ENCODE measurements around the gene MYH7. TPM values are rescaled to one million over a fixed set of nuclear protein-coding genes. Genes with fewer than 3 reads are reported as not detected.

The MYH7 gene
- total and polyA plus RNA-seq, 2 of the 4 experiments (the other 2 are of a cell fraction): not detected

- H2AK9ac ChIP-seq (replicated peaks; ENCODE audit: low read depth, low read length, poor library complexity): no peak overlapping the region
- H4K8ac ChIP-seq (ENCODE audit: low read depth in 2 of 2, low read length in 2 of 2): no peak overlapping the region
- no peak overlapping the region for H3K4me3 ChIP-seq (ENCODE audit: insufficient read depth, low read depth, low read length)
- DNase-seq (no peak), ATAC-seq (ENCODE audit: low read depth) (no peak)
- ChIA-PET POLR2A (ENCODE audit: unreplicated experiment) (no interaction called here), CTCF (interaction anchor here (0.7 kb wide), 1 partner anchor 10 kb away, joined by 3 read pairs; no protein-coding TSS in a partner anchor)
- H2BK15ac ChIP-seq (ENCODE audit: low read depth, low read length): no peak overlapping the region
- in situ Hi-C loops (cut with MboI; ENCODE audit: low sequenced_read_pairs) (no loop called here), intact Hi-C loops (cut with micrococcal nuclease) (no loop called here), dilution Hi-C loops (cut with HindIII; ENCODE audit: low sequenced_read_pairs, unreplicated experiment) (no loop called here)
- TF ChIP-seq RFX5 (IDR thresholded peaks at IDR 0.05; ENCODE audit: low read depth, low read length) (no peak), SMC3 (IDR thresholded peaks at IDR 0.05; ENCODE audit: low read depth, low read length) (no peak), MXI1 (IDR thresholded peaks at IDR 0.05; ENCODE audit: borderline replicate concordance, low read depth, low read length) (no peak), RAD21 (IDR thresholded peaks at IDR 0.05; ENCODE audit: low read length) (no peak), MAZ (IDR thresholded peaks at IDR 0.05; ENCODE audit: borderline replicate concordance, low read depth, low read length) (no peak), CTCF (conservative IDR thresholded peaks at IDR 0.05; ENCODE audit: low read depth, low read length) (no peak), CEBPB (IDR thresholded peaks at IDR 0.05; ENCODE audit: low read depth, low read length) (no peak), MAFK (IDR thresholded peaks at IDR 0.05; ENCODE audit: low read depth, low read length) (no peak), ELK1 (IDR thresholded peaks at IDR 0.05; ENCODE audit: borderline replicate concordance, low read depth, low read length) (no peak), POLR2A (IDR thresholded peaks at IDR 0.05; ENCODE audit: low read depth, low read length) (no peak)
- H3K9me3 ChIP-seq (ENCODE audit: control insufficient read depth, insufficient read depth, low read length): no peaks in the 10 kb centered on the region
- H2AFZ ChIP-seq (replicated peaks; ENCODE audit: low read length, poor library complexity): no peak overlapping the region
- H2AK5ac ChIP-seq (ENCODE audit: low read depth, low read length): no peak overlapping the region
- H3K56ac ChIP-seq (ENCODE audit: extremely low read depth, insufficient read depth, low read length): no peak overlapping the region
- no peaks in the 10 kb centered on the region; the same call in 1 of the 2 replicates for H3K9me1 ChIP-seq (ENCODE audit: insufficient read depth, low read length)
- no peak overlapping the region for H2BK20ac ChIP-seq (ENCODE audit: low read depth, low read length)
- no peaks in the 10 kb centered on the region for H3K36me3 ChIP-seq (ENCODE audit: control insufficient read depth, insufficient read depth, low read length)
- H3K4ac ChIP-seq (ENCODE audit: low read depth, low read length): no peak overlapping the region
- H4K91ac ChIP-seq (ENCODE audit: insufficient read depth, low read depth, low read length): no peak overlapping the region
- no peak overlapping the region for H3K4me2 ChIP-seq (ENCODE audit: low read depth, low read length)
- H3K14ac ChIP-seq (replicated peaks; ENCODE audit: low read depth, low read length): no peak overlapping the region
- no peak overlapping the region for H3K18ac ChIP-seq (ENCODE audit: low read depth, low read length)
- H3K4me1 ChIP-seq (ENCODE audit: control insufficient read depth, insufficient read depth, low read length): no peaks in the 10 kb centered on the region
- H3K9ac ChIP-seq (ENCODE audit: low read depth, low read length): no peak overlapping the region
- H2BK5ac ChIP-seq (ENCODE audit: low read depth, low read length, poor library complexity, severe bottlenecking): no peak overlapping the region
- H3K23ac ChIP-seq (ENCODE audit: low read depth, low read length): no peak overlapping the region
- WGBS, 2 experiments (ENCODE audit: extremely low coverage in 2 of 2, insufficient read length in 1 of 2): no CpG with 5 or more reads among the region's 6 CpGs
- H3K27ac ChIP-seq (ENCODE audit: insufficient read depth, low read length): no peak overlapping the region
- no peaks in the 10 kb centered on the region for H4K20me1 ChIP-seq (ENCODE audit: insufficient read depth, low read length)
- peaks cover 19% of the 10 kb centered on the region for H3K27me3 ChIP-seq (ENCODE audit: control insufficient read depth, insufficient read depth, low read length)
- no peaks in the 10 kb centered on the region for H3K79me1 ChIP-seq (ENCODE audit: low read depth in 1 of 2, low read length in 2 of 2)
- H4K5ac ChIP-seq (ENCODE audit: low read depth, low read length): no peak overlapping the region
- no TSS peak for BruUV-seq (replicated peaks)
- H2BK120ac ChIP-seq (ENCODE audit: low read depth, low read length): no peak overlapping the region
Measured at GRCh38 chr14:23443881-23444280, 8.4 kb upstream of the MYH7 start.
